ENCODE results near the gene CRACR2A.

CRACR2A gene

DNA sequence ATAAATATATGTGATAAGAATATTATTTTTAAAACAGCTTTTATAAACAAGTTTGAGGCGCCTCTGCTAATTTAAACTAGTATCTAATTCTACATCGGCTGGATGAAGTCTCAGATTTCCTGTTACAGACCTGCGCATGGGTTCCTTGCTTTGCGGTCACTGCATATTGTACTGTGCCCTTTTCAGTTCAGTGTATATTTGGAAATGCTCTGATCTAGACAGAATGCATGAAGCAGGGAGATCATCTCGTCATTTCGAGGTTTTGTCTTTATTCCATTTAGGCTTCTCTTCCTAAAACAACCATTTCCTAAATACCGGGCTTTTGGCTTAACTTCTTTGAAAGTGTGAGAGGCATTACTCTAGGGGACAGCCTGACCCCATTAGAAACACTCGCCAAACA is 25.6 kb downstream of the CRACR2A start:
- FAIRE-seq (no peak), DNase-seq (ENCODE audit: insufficient read length, low spot score) (no peak)

- no peak for FAIRE-seq
- no peak for DNase-seq (ENCODE audit: insufficient read length, low spot score)
Observed at GRCh38 chr12:3726456-3726855, 26.5 kb downstream of the CRACR2A start.

DNA sequence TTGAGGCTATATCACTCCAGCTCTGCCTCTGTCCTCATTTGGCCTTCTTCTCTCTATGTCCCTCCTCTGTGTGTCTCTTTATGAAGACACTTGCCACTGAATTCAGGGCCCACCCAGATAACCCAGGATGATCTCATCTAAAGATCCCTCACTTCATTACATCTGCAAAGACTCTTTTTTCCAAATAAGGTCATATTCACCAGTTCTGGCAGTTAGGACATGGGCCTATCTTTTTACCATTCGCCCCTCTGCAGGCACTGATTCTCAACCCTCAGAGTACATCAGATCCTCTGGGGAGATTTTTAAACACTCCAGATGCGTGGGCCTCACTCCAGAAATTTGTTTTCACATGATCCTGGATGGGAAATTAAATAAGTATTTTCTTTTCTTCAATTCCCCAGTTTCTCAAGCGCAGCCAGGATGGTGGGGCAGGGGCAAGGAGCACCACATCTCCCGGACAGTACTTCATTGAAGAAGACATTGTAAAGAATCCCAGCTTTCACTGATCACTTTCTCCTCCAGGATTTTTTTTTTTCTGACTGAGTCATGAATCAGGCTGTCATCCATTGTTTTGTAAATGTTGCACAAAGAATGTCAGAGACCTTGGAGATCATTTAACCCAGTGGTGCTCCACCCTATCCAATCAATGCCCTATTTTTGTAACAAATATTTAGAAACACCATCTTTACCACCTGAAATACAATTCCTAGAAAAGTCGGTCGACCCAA is 27.4 kb downstream of the CRACR2A start:
- FAIRE-seq, result no peak
- no peak for DNase-seq (ENCODE audit: insufficient read length, low spot score)

DNA sequence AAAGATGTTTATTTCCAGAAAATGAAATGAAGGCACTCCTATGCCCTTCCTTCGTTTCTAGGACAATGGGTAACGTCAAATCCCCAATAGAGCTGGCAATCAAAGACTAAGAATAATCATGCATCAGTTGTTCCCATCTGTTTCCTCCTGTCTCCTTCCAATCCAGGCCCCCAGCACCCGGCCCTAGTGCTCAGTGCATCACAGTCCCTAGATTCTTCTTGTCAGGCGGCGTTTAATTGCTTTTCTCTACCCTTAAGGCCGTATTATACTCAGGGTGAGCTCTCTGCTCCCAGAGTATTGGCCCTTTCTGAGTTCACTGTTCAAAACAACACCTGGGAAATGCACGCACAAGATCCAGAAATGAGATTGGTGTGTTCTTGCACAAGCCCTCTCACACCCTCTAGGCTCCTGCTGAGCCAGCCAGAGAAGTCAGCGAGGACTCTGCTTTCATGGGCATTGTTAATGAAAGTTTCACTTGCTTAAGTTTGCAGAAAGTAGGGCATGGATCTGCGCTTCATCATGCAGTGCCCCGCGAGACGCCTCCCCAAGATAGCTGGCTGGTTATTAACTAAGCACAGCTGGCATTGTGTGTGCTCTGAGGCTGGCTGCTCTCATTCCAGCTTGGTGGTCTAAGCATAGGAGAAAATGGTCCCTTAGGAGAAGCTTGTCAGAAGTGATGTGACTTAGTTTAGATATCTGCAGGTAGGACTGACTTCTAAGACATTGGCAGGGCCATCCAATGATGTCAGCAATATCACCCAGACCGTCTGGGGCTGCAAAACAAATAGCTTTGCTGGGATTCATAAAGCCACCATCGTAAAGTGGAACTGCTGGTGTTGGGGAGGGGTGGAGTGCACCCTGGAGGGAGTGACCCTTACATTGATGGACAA is 28.7 kb downstream of the CRACR2A start:
- FAIRE-seq, result no peak

GRCh38 chr12:3722368-3722767 is 30.5 kb downstream of the CRACR2A start:
- FAIRE-seq (no peak), DNase-seq (ENCODE audit: insufficient read length, low spot score) (no peak)

More for the DNA sequence above, 28.7 kb downstream of the CRACR2A start:
- DNase-seq (ENCODE audit: insufficient read length, low spot score), result no peak

GRCh38 chr12:3720772-3721171 is 32.1 kb downstream of the CRACR2A start:
- FAIRE-seq, result no peak

DNA sequence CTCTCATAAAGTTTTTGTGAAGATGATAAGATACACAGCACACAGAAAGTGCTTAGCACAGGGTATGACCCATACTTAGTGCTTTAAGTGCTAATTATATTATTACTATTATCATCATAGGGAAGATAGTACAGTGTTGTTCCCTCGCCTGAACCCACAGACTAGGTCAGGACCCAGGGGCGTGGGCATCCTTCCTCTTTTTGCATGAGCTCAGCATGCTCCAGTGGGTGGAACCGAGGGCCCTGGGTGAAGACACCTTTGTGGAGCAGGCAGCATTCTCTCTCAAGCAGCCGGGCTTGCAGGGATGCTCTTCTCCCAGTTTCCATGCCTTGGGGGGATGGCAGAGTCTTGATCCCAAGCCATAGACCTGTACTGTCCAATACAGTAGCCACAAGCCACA is 34.8 kb downstream of the CRACR2A start:
- DNase-seq (ENCODE audit: insufficient read length, low spot score) (no peak), FAIRE-seq (no peak)

More at GRCh38 chr12:3720772-3721171, 32.1 kb downstream of the CRACR2A start:
- no peak for DNase-seq (ENCODE audit: insufficient read length, low spot score)

- DNase-seq (ENCODE audit: insufficient read length, low spot score), result no peak
- FAIRE-seq, result no peak
Observed at GRCh38 chr12:3717283-3717898, 35.5 kb downstream of the CRACR2A start.

DNA sequence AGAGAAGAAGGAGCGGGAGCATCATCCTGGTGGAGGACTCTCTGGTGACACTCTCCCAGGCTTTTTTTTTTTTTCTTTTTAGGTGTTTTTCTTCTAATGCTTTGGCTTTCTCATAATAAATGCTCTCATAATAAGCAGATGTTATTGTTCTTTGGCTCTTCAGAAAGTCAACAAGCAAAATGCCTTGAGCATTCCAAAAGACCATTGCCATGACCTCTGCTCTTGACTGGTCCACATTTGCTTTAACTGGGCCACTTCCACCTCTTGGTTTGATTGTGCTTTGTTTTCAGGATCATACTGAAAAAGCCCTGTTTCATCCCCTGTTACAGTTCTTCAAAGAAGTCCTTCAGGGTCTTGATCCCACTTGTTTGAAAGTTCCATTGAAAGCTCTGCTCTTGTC is 36.9 kb downstream of the CRACR2A start:
- no peak for FAIRE-seq

GRCh38 chr12:3713947-3714346 is 39.0 kb downstream of the CRACR2A start:
- DNase-seq (ENCODE audit: insufficient read length, low spot score) (no peak), FAIRE-seq (no peak)

More for the DNA sequence above, 36.9 kb downstream of the CRACR2A start:
- no peak for DNase-seq (ENCODE audit: insufficient read length, low spot score)

DNA sequence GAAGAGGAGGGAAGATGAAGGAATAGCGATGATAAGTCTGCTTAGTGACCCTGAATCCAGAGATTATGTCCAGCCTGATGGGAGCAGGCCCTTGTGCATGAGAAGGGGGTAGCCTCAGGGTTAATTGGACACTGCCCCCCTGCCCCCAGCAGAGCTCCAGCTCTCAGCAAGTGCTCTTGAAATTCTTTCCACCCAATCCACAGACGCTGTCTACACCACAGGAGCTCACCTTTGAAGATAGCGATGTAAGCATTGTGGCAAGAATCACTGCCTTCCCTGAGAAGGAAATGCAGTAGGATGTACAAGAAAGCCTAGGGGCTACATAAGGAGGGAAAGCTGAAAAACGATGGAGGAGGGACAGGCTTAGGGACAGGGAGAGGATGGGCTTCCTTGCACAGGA is 39.4 kb downstream of the CRACR2A start:
- FAIRE-seq (no peak), DNase-seq (ENCODE audit: insufficient read length, low spot score) (no peak)

DNA sequence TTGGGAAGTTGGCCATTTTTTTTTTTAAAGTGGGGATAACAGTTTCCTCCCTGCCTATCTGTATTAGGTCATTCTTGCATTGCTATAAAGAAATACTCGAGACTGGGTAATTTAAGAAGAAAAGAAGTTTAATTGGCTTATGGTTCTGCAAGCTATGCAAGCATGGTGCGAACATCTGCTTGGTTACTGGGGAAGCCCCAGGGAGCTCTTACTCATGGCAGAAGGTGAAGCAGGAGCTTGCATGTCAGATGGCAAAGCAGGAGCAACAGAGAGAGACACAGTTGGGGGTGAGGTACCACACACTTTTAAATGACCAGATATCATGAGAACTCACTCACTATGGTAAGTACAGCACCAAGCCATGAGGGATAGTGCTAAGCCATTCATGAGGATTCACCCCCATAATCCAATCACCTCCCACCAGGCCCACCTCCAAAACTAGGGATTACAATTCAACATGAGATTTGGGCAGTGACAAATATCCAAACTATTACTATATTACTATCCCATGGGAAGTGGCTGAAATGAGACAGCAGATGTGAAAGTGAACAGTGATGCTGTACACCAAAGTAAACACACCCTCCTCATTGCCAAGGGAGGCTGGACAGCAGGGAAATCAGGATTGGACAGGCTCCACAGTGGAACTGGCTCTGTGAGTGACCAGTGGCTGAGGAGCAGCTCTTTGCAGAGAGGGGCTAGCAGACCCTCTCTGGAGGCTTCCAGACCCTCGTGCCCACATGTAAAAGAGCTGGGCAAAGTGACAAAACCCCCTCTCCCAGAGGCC is 40.5 kb downstream of the CRACR2A start:
- FAIRE-seq, result no peak
- DNase-seq (ENCODE audit: insufficient read length, low spot score), result no peak

DNA sequence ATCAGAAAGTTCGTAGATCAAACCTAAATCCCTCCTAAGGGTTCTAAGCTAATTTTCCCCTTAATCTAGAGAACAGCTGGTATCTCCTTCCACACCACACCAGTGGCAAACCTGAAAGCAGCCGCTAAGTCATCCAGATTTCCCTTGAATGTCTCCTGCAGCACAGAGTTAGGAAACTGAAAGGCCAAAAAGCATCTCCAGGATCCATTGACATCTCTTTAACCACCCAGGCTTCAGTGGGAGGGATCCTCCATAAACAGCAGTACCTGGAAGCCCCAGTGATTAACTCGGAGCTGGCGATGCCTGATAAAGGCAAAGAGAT is 47.6 kb downstream of the CRACR2A start:
- FAIRE-seq (no peak), DNase-seq (ENCODE audit: insufficient read length, low spot score) (no peak)

- no peak for FAIRE-seq
- DNase-seq (ENCODE audit: insufficient read length, low spot score), result no peak
Observed at GRCh38 chr12:3704512-3705353, 48.2 kb downstream of the CRACR2A start.

DNA sequence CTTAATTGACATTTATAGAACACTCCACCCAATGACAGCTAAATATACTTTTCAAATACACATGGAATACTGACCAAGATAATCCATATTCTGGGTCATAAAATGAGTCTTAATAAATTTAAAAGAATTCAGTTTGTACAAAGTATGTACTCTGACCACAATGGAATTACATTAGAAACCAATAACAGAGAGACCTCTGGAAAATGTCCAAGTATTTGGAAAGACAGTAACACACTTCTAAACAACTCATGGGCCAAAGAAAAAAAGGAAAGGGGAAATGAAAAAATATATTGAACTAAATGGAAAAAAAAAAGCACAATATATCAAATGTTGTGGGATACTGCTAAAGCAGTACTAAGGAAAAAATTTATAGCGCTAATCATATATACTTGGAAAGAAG is 52.0 kb downstream of the CRACR2A start:
- no peak for DNase-seq (ENCODE audit: insufficient read length, low spot score)
- FAIRE-seq, result no peak

DNA sequence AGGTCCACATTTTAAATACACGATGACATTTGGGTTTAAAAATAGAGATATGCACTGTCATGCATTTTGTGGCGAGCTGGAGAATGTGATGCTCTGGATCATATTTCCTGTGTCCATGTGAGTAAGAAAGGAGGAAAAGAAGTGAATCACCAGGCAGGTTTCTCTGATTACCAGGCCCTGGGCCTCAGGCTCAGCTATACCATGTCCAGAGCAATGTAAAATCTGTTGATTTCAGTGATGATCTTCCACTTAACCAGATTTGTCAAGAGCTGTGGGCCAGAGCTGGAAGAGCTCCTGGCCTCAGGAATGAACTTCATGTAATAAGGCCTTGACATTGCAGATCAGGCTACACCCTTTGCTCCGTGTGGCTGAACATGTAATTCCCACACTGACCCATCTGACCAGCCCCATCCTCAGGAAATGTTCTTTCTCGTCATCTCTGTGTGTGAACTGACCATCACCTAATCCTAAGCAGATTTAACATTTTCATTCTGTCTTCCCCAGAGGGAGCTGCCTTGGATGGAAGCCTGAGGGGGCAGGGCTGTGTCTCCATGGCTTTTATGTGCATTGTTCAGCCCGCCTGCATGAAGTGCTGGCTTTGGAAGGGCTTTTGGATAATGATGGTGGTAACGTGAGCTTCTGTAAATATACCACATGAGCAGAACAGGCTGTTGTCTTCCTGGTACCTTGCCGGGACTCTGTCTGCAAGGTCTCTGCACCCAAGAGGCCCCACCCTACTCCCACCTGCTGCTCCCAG is 54.5 kb downstream of the CRACR2A start:
- FAIRE-seq (peak; percentile 88), DNase-seq (ENCODE audit: insufficient read length, low spot score) (peak; percentile 81)

- DNase-seq (ENCODE audit: insufficient read length, low spot score) (no peak), FAIRE-seq (no peak)
Observed at GRCh38 chr12:3697311-3697870, 55.5 kb downstream of the CRACR2A start.

GRCh38 chr12:3694673-3695072 is 58.2 kb downstream of the CRACR2A start:
- FAIRE-seq (no peak), DNase-seq (ENCODE audit: insufficient read length, low spot score) (no peak)

Data from HTR-8/SVneo (cell line).